Neural cell (in vitro differentiated cells): ENCODE measurements around the gene ABCB6.

ENCODE experiments used
- CTCF ChIP-seq: fragments of 450-650 bp; IDR thresholded peaks from 2 replicates; pipeline ENCODE4 v1.5.1; 2014; ENCODE audit warnings: antibody characterized with exemption, mild to moderate bottlenecking, moderate library complexity; ENCODE audit not compliant: poor library complexity, severe bottlenecking
- EP300 ChIP-seq: fragments of 450-650 bp; conservative IDR thresholded peaks from 2 replicates; pipeline ENCODE4 v1.6.1; 2014; ENCODE audit warnings: antibody characterized with exemption, mild to moderate bottlenecking, moderate library complexity; ENCODE audit not compliant: poor library complexity, severe bottlenecking
- EZH2 ChIP-seq: fragments of 200-600, 300-800 bp; shearing (Covaris generic), sonication (generic); IDR thresholded peaks from 2 replicates; pipeline ENCODE4 v1.6.1; 2014; ENCODE audit warnings: antibody characterized with exemption, low read length, borderline replicate concordance, mild to moderate bottlenecking; ENCODE audit not compliant: insufficient read depth, poor library complexity, severe bottlenecking
- MXI1 ChIP-seq: fragments of 450-650 bp; conservative IDR thresholded peaks from 2 replicates; pipeline ENCODE4 v1.6.1; 2014; ENCODE audit warnings: antibody characterized with exemption, mild to moderate bottlenecking; ENCODE audit not compliant: poor library complexity, severe bottlenecking
- POLR2AphosphoS5 ChIP-seq: IDR thresholded peaks from 2 replicates; pipeline ENCODE4 v1.6.1; 2012
- SMC3 ChIP-seq: fragments of 450-650 bp; conservative IDR thresholded peaks from 2 replicates; pipeline ENCODE4 v1.6.1; 2014; ENCODE audit warnings: antibody characterized with exemption, mild to moderate bottlenecking, moderate library complexity; ENCODE audit not compliant: poor library complexity
- TAF1 ChIP-seq: IDR thresholded peaks from 2 replicates; pipeline ENCODE4 v1.6.1; 2012; ENCODE audit warnings: low read depth
- TF ChIP-seq, protein P1 (sequence below): IDR thresholded peaks from 2 replicates; pipeline ENCODE4 v1.6.1; 2012; ENCODE audit warnings: borderline replicate concordance

- no peak for TF ChIP-seq EP300
- TF ChIP-seq CTCF: no peak
- no peak for TF ChIP-seq POLR2AphosphoS5
- no peak for TF ChIP-seq EZH2
- TF ChIP-seq TAF1: no peak
- no peak for TF ChIP-seq MXI1
- TF ChIP-seq, protein P1, sequence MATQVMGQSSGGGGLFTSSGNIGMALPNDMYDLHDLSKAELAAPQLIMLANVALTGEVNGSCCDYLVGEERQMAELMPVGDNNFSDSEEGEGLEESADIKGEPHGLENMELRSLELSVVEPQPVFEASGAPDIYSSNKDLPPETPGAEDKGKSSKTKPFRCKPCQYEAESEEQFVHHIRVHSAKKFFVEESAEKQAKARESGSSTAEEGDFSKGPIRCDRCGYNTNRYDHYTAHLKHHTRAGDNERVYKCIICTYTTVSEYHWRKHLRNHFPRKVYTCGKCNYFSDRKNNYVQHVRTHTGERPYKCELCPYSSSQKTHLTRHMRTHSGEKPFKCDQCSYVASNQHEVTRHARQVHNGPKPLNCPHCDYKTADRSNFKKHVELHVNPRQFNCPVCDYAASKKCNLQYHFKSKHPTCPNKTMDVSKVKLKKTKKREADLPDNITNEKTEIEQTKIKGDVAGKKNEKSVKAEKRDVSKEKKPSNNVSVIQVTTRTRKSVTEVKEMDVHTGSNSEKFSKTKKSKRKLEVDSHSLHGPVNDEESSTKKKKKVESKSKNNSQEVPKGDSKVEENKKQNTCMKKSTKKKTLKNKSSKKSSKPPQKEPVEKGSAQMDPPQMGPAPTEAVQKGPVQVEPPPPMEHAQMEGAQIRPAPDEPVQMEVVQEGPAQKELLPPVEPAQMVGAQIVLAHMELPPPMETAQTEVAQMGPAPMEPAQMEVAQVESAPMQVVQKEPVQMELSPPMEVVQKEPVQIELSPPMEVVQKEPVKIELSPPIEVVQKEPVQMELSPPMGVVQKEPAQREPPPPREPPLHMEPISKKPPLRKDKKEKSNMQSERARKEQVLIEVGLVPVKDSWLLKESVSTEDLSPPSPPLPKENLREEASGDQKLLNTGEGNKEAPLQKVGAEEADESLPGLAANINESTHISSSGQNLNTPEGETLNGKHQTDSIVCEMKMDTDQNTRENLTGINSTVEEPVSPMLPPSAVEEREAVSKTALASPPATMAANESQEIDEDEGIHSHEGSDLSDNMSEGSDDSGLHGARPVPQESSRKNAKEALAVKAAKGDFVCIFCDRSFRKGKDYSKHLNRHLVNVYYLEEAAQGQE: no peak
- no peak for TF ChIP-seq SMC3
Measured at GRCh38 chr2:219183151-219183772, 35.5 kb downstream of the ABCB6 start.
